HepG2 (cell line): Measurements from ENCODE around the gene FOXA1. TPM values are rescaled to one million over a fixed set of nuclear protein-coding genes. Genes with fewer than 3 reads are reported as not detected.

Source experiments
- ATAD3A ChIP-seq: sonication (generic); formaldehyde crosslinking; IDR thresholded peaks from 2 replicates; pipeline ENCODE4 v1.4.0; 2020; ENCODE audit warnings: missing genetic modification reagents
- CHCHD3 ChIP-seq: sonication (generic); formaldehyde crosslinking; IDR thresholded peaks from 2 replicates; pipeline ENCODE4 v1.8.0; 2022; ENCODE audit warnings: mild to moderate bottlenecking, missing genetic modification reagents, moderate library complexity
- DDIT3 ChIP-seq: sonication (generic); formaldehyde crosslinking; IDR thresholded peaks from 2 replicates; pipeline ENCODE4 v1.4.0; 2020; ENCODE audit warnings: mild to moderate bottlenecking, missing genetic modification reagents
- E2F5 ChIP-seq: sonication (generic); formaldehyde crosslinking; conservative IDR thresholded peaks from 2 replicates; pipeline ENCODE4 v1.4.0; 2020; ENCODE audit warnings: missing genetic modification reagents
- GABPB1 ChIP-seq: IDR thresholded peaks from 2 replicates; pipeline ENCODE4 v1.6.1; 2016; ENCODE audit warnings: mild to moderate bottlenecking, missing genetic modification reagents, moderate library complexity, missing compliant biosample characterization
- MIXL1 ChIP-seq: IDR thresholded peaks from 2 replicates; pipeline ENCODE4 v1.6.1; 2016
- MLLT10 ChIP-seq: sonication (generic); formaldehyde crosslinking; IDR thresholded peaks from 2 replicates; pipeline ENCODE4 v1.4.0; 2020; ENCODE audit warnings: missing genetic modification reagents
- MTF2 ChIP-seq: sonication (generic); formaldehyde crosslinking; IDR thresholded peaks from 2 replicates; pipeline ENCODE4 v1.5.0; 2020; ENCODE audit warnings: missing genetic modification reagents, borderline replicate concordance
- MYNN ChIP-seq: sonication (generic); formaldehyde crosslinking; IDR thresholded peaks from 2 replicates; pipeline ENCODE4 v1.4.0; 2020; ENCODE audit warnings: mild to moderate bottlenecking, low read depth, missing genetic modification reagents
- RFX3 ChIP-seq: IDR thresholded peaks from 2 replicates; pipeline ENCODE4 v1.6.1; 2016; ENCODE audit warnings: missing biosample characterization, missing genetic modification reagents
- SCMH1 ChIP-seq: sonication (generic); formaldehyde crosslinking; IDR thresholded peaks from 2 replicates; pipeline ENCODE4 v1.9.0; 2021; ENCODE audit warnings: missing genetic modification reagents, mild to moderate bottlenecking, borderline replicate concordance
- SMC3 ChIP-seq: IDR thresholded peaks from 2 replicates; pipeline ENCODE4 v1.6.1; 2011; ENCODE audit warnings: low read length, improper control_type of control experiment
- TARDBP ChIP-seq: sonication (generic); formaldehyde crosslinking; IDR thresholded peaks from 2 replicates; pipeline ENCODE4 v1.8.0; 2022; ENCODE audit warnings: mild to moderate bottlenecking, missing genetic modification reagents
- ZBTB10 ChIP-seq: sonication (generic); formaldehyde crosslinking; IDR thresholded peaks from 2 replicates; pipeline ENCODE4 v1.4.0; 2020; ENCODE audit warnings: missing genetic modification reagents, borderline replicate concordance
- ZBTB21 ChIP-seq: sonication (generic); formaldehyde crosslinking; IDR thresholded peaks from 2 replicates; pipeline ENCODE4 v1.4.0; 2020; ENCODE audit warnings: missing genetic modification reagents
- ZFP90 ChIP-seq: sonication (generic); formaldehyde crosslinking; IDR thresholded peaks from 2 replicates; pipeline ENCODE4 v1.8.0; 2022; ENCODE audit warnings: missing genetic modification reagents, mild to moderate bottlenecking, inconsistent platforms, borderline replicate concordance
- ZNF235 ChIP-seq: sonication (generic); formaldehyde crosslinking; IDR thresholded peaks from 2 replicates; pipeline ENCODE4 v1.8.1; 2023; ENCODE audit warnings: mild to moderate bottlenecking, missing genetic modification reagents, borderline replicate concordance
- ZNF556 ChIP-seq: sonication (generic); formaldehyde crosslinking; IDR thresholded peaks from 2 replicates; pipeline ENCODE4 v1.4.0; 2020; ENCODE audit warnings: mild to moderate bottlenecking, missing genetic modification reagents, borderline replicate concordance
- ZNF660 ChIP-seq: sonication (generic); formaldehyde crosslinking; IDR thresholded peaks from 2 replicates; pipeline ENCODE4 v1.5.1; 2020; ENCODE audit warnings: mild to moderate bottlenecking, low read depth, missing genetic modification reagents, borderline replicate concordance
- ZNF850 ChIP-seq: sonication (generic); formaldehyde crosslinking; conservative IDR thresholded peaks from 2 replicates; pipeline ENCODE4 v1.9.0; 2021; ENCODE audit warnings: mild to moderate bottlenecking, missing genetic modification reagents
- ZSCAN25 ChIP-seq: sonication (generic); formaldehyde crosslinking; IDR thresholded peaks from 2 replicates; pipeline ENCODE4 v1.8.0; 2022; ENCODE audit warnings: mild to moderate bottlenecking, missing genetic modification reagents
- polyA plus RNA-seq, 8 experiments: library from polyadenylated mRNA; depleted of rRNA in 3 of 8; stranded (reverse) in 7 of 8; unstranded in 1 of 8; fragments of >200 nt; fragmentation: Illumina TruSeq in 4 of 8; extraction: Trizol in 4 of 8; gene quantifications; 2 replicates each; pipeline versions ENCODE4 v1.2.1 to v1.2.3, GENCODE V29; 2011 to 2016; ENCODE audit warnings: low read depth in 4 of 8, missing spikeins in 1 of 8, mixed read lengths in 1 of 8; ENCODE audit not compliant: insufficient read depth in 1 of 8
- total RNA-seq, 5 experiments: library from RNA; depleted of rRNA; stranded (reverse); fragments of >200 nt; fragmentation: Illumina TruSeq; extraction: Trizol; gene quantifications; 2 replicates each; pipeline ENCODE4 v1.2.3, GENCODE V29; 2016; ENCODE audit warnings: low read depth in 1 of 5
- TF ChIP-seq, protein P1 (sequence below): sonication (generic); formaldehyde crosslinking; IDR thresholded peaks from 2 replicates; pipeline ENCODE4 v1.9.0; 2022; ENCODE audit warnings: missing genetic modification reagents, mild to moderate bottlenecking, borderline replicate concordance

The FOXA1 gene
- total and polyA plus RNA-seq, 2 of the 13 experiments (the other 11 are each of a cell fraction or from before 2014, with no cell fraction given), result 43.4 to 58.6 TPM

DNA sequence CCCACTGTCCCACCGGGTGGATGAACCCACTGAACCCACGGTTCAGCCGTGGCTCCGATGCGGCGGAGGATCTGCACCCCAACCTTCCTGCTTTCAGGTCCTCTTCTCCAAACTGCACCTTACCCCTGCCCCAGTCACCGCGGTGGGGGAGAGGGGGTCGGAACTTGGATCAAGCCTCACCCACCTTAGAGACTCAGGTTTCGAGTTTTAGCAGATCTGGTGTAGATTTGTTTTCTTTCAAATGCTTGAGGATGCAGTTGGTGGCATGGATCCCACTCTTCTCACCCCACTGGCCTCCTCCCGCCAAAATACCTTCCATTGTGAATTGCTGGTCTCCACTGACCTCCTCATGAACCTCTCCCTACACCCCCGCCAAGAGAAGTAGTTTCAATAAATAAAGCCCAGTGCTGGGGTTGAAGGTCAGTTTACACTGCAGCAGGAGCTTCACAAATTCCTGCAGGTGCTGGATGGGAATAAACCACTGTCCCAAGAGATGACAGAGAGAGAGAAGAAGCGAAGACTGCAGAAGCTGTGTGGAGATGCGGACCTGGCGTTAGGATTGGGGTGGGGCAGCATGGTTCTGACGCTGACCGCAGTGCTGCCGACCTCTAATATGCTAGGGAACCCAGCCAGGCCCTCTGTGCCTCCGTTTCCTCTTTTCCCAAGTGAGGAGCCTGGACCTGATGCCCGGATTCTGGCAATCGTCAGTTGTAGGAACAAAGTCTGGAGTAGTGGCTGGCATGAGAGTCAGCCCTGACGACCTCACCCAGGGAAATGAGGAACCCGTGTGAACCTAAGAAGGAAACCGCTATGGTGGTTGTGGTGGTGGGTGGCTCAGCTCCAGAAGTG is 7.8 kb upstream of the FOXA1 start (continued):
- TF ChIP-seq, protein P1, sequence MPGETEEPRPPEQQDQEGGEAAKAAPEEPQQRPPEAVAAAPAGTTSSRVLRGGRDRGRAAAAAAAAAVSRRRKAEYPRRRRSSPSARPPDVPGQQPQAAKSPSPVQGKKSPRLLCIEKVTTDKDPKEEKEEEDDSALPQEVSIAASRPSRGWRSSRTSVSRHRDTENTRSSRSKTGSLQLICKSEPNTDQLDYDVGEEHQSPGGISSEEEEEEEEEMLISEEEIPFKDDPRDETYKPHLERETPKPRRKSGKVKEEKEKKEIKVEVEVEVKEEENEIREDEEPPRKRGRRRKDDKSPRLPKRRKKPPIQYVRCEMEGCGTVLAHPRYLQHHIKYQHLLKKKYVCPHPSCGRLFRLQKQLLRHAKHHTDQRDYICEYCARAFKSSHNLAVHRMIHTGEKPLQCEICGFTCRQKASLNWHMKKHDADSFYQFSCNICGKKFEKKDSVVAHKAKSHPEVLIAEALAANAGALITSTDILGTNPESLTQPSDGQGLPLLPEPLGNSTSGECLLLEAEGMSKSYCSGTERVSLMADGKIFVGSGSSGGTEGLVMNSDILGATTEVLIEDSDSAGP (CRISPR knock-in tag), result peak; percentile 73; the same call in 1 of the 2 replicates
- TF ChIP-seq DDIT3 (CRISPR knock-in tag) (no peak), ZNF556 (CRISPR knock-in tag) (peak; percentile 75), MLLT10 (CRISPR knock-in tag) (peak; percentile 65; the same call in 1 of the 2 replicates), ZNF235 (no peak), ZSCAN25 (CRISPR knock-in tag) (peak; percentile 88), MTF2 (CRISPR knock-in tag) (no peak), CHCHD3 (CRISPR knock-in tag) (0 out of 2 replicates have a peak, but pooled peaks have one; percentile 12), SMC3 (peak; percentile 45; the same call in 1 of the 2 replicates), MYNN (no peak), GABPB1 (peak; percentile 28), ATAD3A (CRISPR knock-in tag) (no peak), ZFP90 (CRISPR knock-in tag) (peak; percentile 88), MIXL1 (CRISPR knock-in tag) (peak; percentile 89), SCMH1 (CRISPR knock-in tag) (no peak), TARDBP (CRISPR knock-in tag) (peak; percentile 93), RFX3 (no peak), ZNF850 (no peak), ZBTB10 (CRISPR knock-in tag) (peak; percentile 74; the same call in 1 of the 2 replicates), ZBTB21 (no peak), ZNF660 (no peak), E2F5 (CRISPR knock-in tag) (no peak; the same call in 1 of the 2 replicates)
